Activated naive CD4-positive, alpha-beta T cell (primary cell): ENCODE data around the gene HNRNPAB.

Source experiments
- DNase-seq, 4 experiments: peaks; one replicate each; lab custom pipeline; 2025; lab: John Stamatoyannopoulos, UW

The HNRNPAB gene

GRCh38 chr5:178204182-178204934, at the start of gene HNRNPAB:
HNRNPAB (plus strand) TSS chr5:178204533; CDS start chr5:178204838, 305 bp downstream.
- peak; percentile 93 to 96 (median 94) for DNase-seq

GRCh38 chr5:178155065-178155464, 49.3 kb upstream of the HNRNPAB start:
- no peak for DNase-seq

- DNase-seq = no peak
Measured at GRCh38 chr5:178160176-178160575, 44.2 kb upstream of the HNRNPAB start.

- no peak for DNase-seq
Measured at GRCh38 chr5:178162481-178162880, 41.9 kb upstream of the HNRNPAB start.

- peak; percentile 93 to 95 (median 94) for DNase-seq
Measured at GRCh38 chr5:178163772-178164735, 40.3 kb upstream of the HNRNPAB start.

GRCh38 chr5:178165581-178165980, 38.8 kb upstream of the HNRNPAB start:
- DNase-seq = no peak

GRCh38 chr5:178170455-178170854, 33.9 kb upstream of the HNRNPAB start:
- DNase-seq = no peak

- DNase-seq = no peak
Measured at GRCh38 chr5:178174456-178174855, 29.9 kb upstream of the HNRNPAB start.

- no peak for DNase-seq
Measured at GRCh38 chr5:178176791-178177190, 27.5 kb upstream of the HNRNPAB start.

- DNase-seq = no peak
Measured at GRCh38 chr5:178177569-178177968, 26.8 kb upstream of the HNRNPAB start.

- no peak for DNase-seq
Measured at GRCh38 chr5:178180141-178180863, 24.0 kb upstream of the HNRNPAB start.

GRCh38 chr5:178182158-178182876, 22.0 kb upstream of the HNRNPAB start:
- no peak for DNase-seq

GRCh38 chr5:178186427-178186826, 17.9 kb upstream of the HNRNPAB start:
- no peak for DNase-seq

- no peak for DNase-seq
Measured at GRCh38 chr5:178187014-178187413, 17.3 kb upstream of the HNRNPAB start, which contains the start of gene GMCL2. GMCL2 (minus strand) TSS chr5:178187371; CDS start chr5:178187299, 72 bp downstream.

- no peak for DNase-seq
Measured at GRCh38 chr5:178189433-178189832, 14.9 kb upstream of the HNRNPAB start.

- no peak for DNase-seq
Measured at GRCh38 chr5:178191661-178192060, 12.7 kb upstream of the HNRNPAB start.

GRCh38 chr5:178192244-178192643, 12.1 kb upstream of the HNRNPAB start:
- DNase-seq = no peak

GRCh38 chr5:178192787-178193186, 11.5 kb upstream of the HNRNPAB start:
- DNase-seq = no peak

- DNase-seq = no peak
Measured at GRCh38 chr5:178193251-178193809, 11.0 kb upstream of the HNRNPAB start.

- no peak for DNase-seq
Measured at GRCh38 chr5:178194026-178194425, 10.3 kb upstream of the HNRNPAB start.

GRCh38 chr5:178196281-178196812, 8.0 kb upstream of the HNRNPAB start:
- DNase-seq = no peak
